Measurements from ENCODE around the gene C2CD4D. TPM values are rescaled to one million over a fixed set of nuclear protein-coding genes. Genes with fewer than 3 reads are reported as not detected.

The C2CD4D gene
- total RNA-seq, 1 experiment from 2014 or later = not detected

- TF ChIP-seq CTCF (conservative IDR thresholded peaks at IDR 0.05; ENCODE audit: low read depth, low read length) (no peak), EZH2 (IDR thresholded peaks at IDR 0.05; ENCODE audit: borderline replicate concordance, low read depth, low read length, poor library complexity, severe bottlenecking) (no peak)
- no peaks in the 10 kb centered on the region for H3K4me1 ChIP-seq (ENCODE audit: insufficient read depth, low read length, poor library complexity, severe bottlenecking)
- no peak overlapping the region for H3K4me3 ChIP-seq (ENCODE audit: low read depth, low read length, poor library complexity, severe bottlenecking)
- ChIA-PET POLR2A (ENCODE audit: low non-redundant PET) (no interaction called here), CTCF (no interaction called here)
- no peak overlapping the region for H3K27ac ChIP-seq (ENCODE audit: low read depth, low read length, poor library complexity, severe bottlenecking)
- H3K27me3 ChIP-seq (replicated peaks; ENCODE audit: insufficient read depth, low read depth, low read length, poor library complexity) = peaks cover 49% of the 10 kb centered on the region
- DNase-seq (ENCODE audit: low spot score) = no peak
- intact Hi-C loops (cut with micrococcal nuclease; ENCODE audit: unreplicated experiment) = no loop called here
- no peaks in the 10 kb centered on the region for H3K9me3 ChIP-seq (ENCODE audit: low read depth, low read length, poor library complexity, severe bottlenecking)
- H3K36me3 ChIP-seq (ENCODE audit: insufficient read depth, low read length, poor library complexity, severe bottlenecking) = no peaks in the 10 kb centered on the region
- BruUV-seq (replicated peaks) = no TSS peak
Observed at GRCh38 chr1:151807131-151807530, 32.5 kb downstream of the C2CD4D start.

DNA sequence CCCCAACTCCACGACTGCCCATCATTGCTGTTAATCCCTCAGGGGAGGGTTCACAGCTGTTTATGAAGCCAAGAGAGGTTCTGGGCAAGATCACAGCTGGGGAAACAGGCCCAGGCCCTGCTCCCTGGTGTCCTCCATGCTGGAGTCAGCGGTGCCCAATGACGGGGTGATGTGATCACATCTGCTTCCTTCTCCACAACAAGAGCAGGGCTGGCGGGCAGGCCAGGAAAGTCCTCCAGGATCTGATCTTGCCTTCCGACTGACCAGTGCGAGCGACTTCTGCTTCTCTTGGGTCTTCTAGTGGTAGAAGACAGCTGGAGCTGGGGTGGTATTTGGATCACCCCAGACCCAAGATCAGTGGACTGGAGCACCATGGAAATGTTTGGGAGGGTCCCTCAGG, 33.5 kb downstream of the C2CD4D start:
- no TSS peak for BruUV-seq (replicated peaks)
- Histone ChIP-seq H3K27me3 (replicated peaks; ENCODE audit: insufficient read depth, low read depth, low read length, poor library complexity) (peaks cover 58% of the 10 kb centered on the region), H3K9me3 (ENCODE audit: low read depth, low read length, poor library complexity, severe bottlenecking) (no peaks in the 10 kb centered on the region), H3K4me1 (ENCODE audit: insufficient read depth, low read length, poor library complexity, severe bottlenecking) (no peaks in the 10 kb centered on the region), H3K4me3 (ENCODE audit: low read depth, low read length, poor library complexity, severe bottlenecking) (no peak overlapping the region), H3K36me3 (ENCODE audit: insufficient read depth, low read length, poor library complexity, severe bottlenecking) (no peaks in the 10 kb centered on the region), H3K27ac (ENCODE audit: low read depth, low read length, poor library complexity, severe bottlenecking) (no peak overlapping the region)
- intact Hi-C loops (cut with micrococcal nuclease; ENCODE audit: unreplicated experiment) = no loop called here
- TF ChIP-seq EZH2 (IDR thresholded peaks at IDR 0.05; ENCODE audit: borderline replicate concordance, low read depth, low read length, poor library complexity, severe bottlenecking) (no peak), CTCF (conservative IDR thresholded peaks at IDR 0.05; ENCODE audit: low read depth, low read length) (no peak)
- DNase-seq (ENCODE audit: low spot score) = no peak
- ChIA-PET CTCF (no interaction called here), POLR2A (ENCODE audit: low non-redundant PET) (no interaction called here)

GRCh38 chr1:151805066-151805820, 34.4 kb downstream of the C2CD4D start, which contains the start of gene LINGO4:
TSS of gene LINGO4 (minus strand) at chr1:151805419. CDS start at chr1:151802704, 2,715 bp downstream.
- Histone ChIP-seq H3K27ac (ENCODE audit: low read depth, low read length, poor library complexity, severe bottlenecking) (no peak within 1 kb of the TSS), H3K27me3 (replicated peaks; ENCODE audit: insufficient read depth, low read depth, low read length, poor library complexity) (peaks cover 68% of the 10 kb centered on the region), H3K9me3 (ENCODE audit: low read depth, low read length, poor library complexity, severe bottlenecking) (no peaks in the 10 kb centered on the region), H3K4me3 (ENCODE audit: low read depth, low read length, poor library complexity, severe bottlenecking) (no peak within 1 kb of the TSS), H3K36me3 (ENCODE audit: insufficient read depth, low read length, poor library complexity, severe bottlenecking) (no peaks in the 10 kb centered on the region), H3K4me1 (ENCODE audit: insufficient read depth, low read length, poor library complexity, severe bottlenecking) (no peaks in the 10 kb centered on the region)
- TF ChIP-seq EZH2 (IDR thresholded peaks at IDR 0.05; ENCODE audit: borderline replicate concordance, low read depth, low read length, poor library complexity, severe bottlenecking) (no peak), CTCF (conservative IDR thresholded peaks at IDR 0.05; ENCODE audit: low read depth, low read length) (no peak)
- intact Hi-C loops (cut with micrococcal nuclease; ENCODE audit: unreplicated experiment) = no loop called here
- ChIA-PET CTCF (no interaction called here), POLR2A (ENCODE audit: low non-redundant PET) (no interaction called here)
- no TSS peak for BruUV-seq (replicated peaks)
- DNase-seq (ENCODE audit: low spot score) = no peak
